MM.1S (cell line): ENCODE data around the gene CYP19A1.
"Not testable (repeated sequence)": the region's sequence is repeated elsewhere in the genome, so short reads cannot be mapped to it uniquely, and the experiment has no call there.

ENCODE experiments used
- DNase-seq: peaks from one replicate; pipeline ENCODE4 v3.0.0-alpha.2; 2015
- H2AFZ ChIP-seq: fragments of 300-600 bp; sonication (generic); 2 replicates; pipeline ENCODE4 v1.6.0; 2016; ENCODE audit warnings: antibody characterized with exemption, low read length
- H3F3A ChIP-seq: fragments of 300-600 bp; sonication (generic); 2 replicates; pipeline ENCODE4 v1.6.1; 2016; ENCODE audit warnings: mild to moderate bottlenecking, antibody characterized with exemption, low read length, moderate library complexity, mixed read lengths; ENCODE audit not compliant: insufficient read depth
- H3K27ac ChIP-seq: fragments of 300-600 bp; sonication (generic); 2 replicates; pipeline ENCODE4 v1.5.1; 2016; ENCODE audit warnings: mild to moderate bottlenecking, low read length
- H3K27me3 ChIP-seq: fragments of 300-600 bp; sonication (generic); replicated peaks from 2 replicates; pipeline ENCODE4 v1.6.0; 2016; ENCODE audit warnings: low read length; ENCODE audit not compliant: insufficient read depth
- H3K36me3 ChIP-seq: fragments of 300-600 bp; sonication (generic); replicated peaks from 2 replicates; pipeline ENCODE4 v1.6.1; 2016; ENCODE audit warnings: mild to moderate bottlenecking, low read length, mixed read lengths; ENCODE audit not compliant: insufficient read depth
- H3K4me1 ChIP-seq: fragments of 300-600 bp; sonication (generic); 2 replicates; pipeline ENCODE4 v1.6.1; 2016; ENCODE audit warnings: low read length, mixed read lengths
- H3K4me2 ChIP-seq: fragments of 300-600 bp; sonication (generic); 2 replicates; pipeline ENCODE4 v1.6.0; 2016; ENCODE audit warnings: low read depth, low read length
- H3K4me3 ChIP-seq: fragments of 300-600 bp; sonication (generic); 2 replicates; pipeline ENCODE4 v1.5.1; 2016; ENCODE audit warnings: low read length, mixed read lengths
- H3K79me2 ChIP-seq: fragments of 300-600 bp; sonication (generic); 2 replicates; pipeline ENCODE4 v1.6.1; 2016; ENCODE audit warnings: mixed run types, low read length, mixed read lengths
- H3K9ac ChIP-seq: fragments of 300-600 bp; sonication (generic); 2 replicates; pipeline ENCODE4 v1.6.1; 2016; ENCODE audit warnings: low read length, mixed read lengths
- H3K9me2 ChIP-seq: fragments of 300-600 bp; sonication (generic); replicated peaks from 2 replicates; pipeline ENCODE4 v1.6.1; 2016; ENCODE audit warnings: mild to moderate bottlenecking, low read length, mixed read lengths; ENCODE audit not compliant: insufficient read depth
- H3K9me3 ChIP-seq: fragments of 300-600 bp; sonication (generic); replicated peaks from 2 replicates; pipeline ENCODE4 v1.6.1; 2016; ENCODE audit warnings: mild to moderate bottlenecking, low read length, mixed read lengths; ENCODE audit not compliant: insufficient read depth
- H4K20me1 ChIP-seq: fragments of 300-600 bp; sonication (generic); 2 replicates; pipeline ENCODE4 v1.6.1; 2016; ENCODE audit warnings: mild to moderate bottlenecking, low read length, moderate library complexity, mixed read lengths; ENCODE audit not compliant: insufficient read depth
- CTCF ChIP-seq: fragments of 300-600 bp; sonication (generic); IDR thresholded peaks from 2 replicates; pipeline ENCODE4 v1.5.1; 2016; ENCODE audit warnings: antibody characterized with exemption, low read length, mixed read lengths
- EZH2 ChIP-seq: fragments of 300-600 bp; sonication (generic); optimal IDR thresholded peaks from 2 replicates; pipeline ENCODE3; 2017; ENCODE audit warnings: low read depth, mild to moderate bottlenecking, antibody characterized with exemption, low read length, mixed read lengths
- EZH2phosphoT487 ChIP-seq: fragments of 300-600 bp; sonication (generic); IDR thresholded peaks from 2 replicates; pipeline ENCODE4 v1.6.1; 2018; ENCODE audit warnings: antibody characterized with exemption, low read length

The CYP19A1 gene

DNA sequence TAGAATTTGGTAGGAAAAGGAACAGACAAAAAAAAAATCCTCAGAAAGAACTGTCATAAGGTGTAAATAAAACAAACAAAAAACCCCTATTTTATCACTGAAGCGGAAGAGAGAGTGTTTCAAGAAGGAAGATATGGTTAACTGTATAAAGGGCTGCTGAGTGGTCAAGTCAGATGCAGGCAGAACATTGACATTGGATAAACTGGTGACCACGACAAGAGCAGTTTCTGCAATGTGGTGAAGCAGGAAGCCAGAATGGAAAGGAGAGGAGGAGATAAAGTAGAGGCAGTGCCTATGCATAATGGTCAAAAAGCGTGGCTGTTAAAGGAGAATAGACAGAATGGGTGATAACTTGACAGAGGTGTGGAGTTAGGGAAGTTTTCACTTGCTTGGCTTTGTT is 75.3 kb downstream of the CYP19A1 start:
- Histone ChIP-seq H2AFZ (no peak overlapping the region), H3K4me1 (no peaks in the 10 kb centered on the region), H3K79me2 (no peaks in the 10 kb centered on the region), H3K4me2 (no peak overlapping the region), H3K27me3 (0 out of 2 replicates have a peak, but pooled peaks cover 5% of the 10 kb centered on the region), H3K4me3 (no peak overlapping the region), H3K9me2 (no peaks in the 10 kb centered on the region), H3K36me3 (no peaks in the 10 kb centered on the region), H3K9me3 (no peaks in the 10 kb centered on the region), H3K9ac (no peak overlapping the region), H4K20me1 (no peaks in the 10 kb centered on the region), H3K27ac (no peak overlapping the region), H3F3A (no peaks in the 10 kb centered on the region)
- no peak for DNase-seq
- no peak for TF ChIP-seq EZH2
- no peak for TF ChIP-seq EZH2phosphoT487
- no peak for TF ChIP-seq CTCF

DNA sequence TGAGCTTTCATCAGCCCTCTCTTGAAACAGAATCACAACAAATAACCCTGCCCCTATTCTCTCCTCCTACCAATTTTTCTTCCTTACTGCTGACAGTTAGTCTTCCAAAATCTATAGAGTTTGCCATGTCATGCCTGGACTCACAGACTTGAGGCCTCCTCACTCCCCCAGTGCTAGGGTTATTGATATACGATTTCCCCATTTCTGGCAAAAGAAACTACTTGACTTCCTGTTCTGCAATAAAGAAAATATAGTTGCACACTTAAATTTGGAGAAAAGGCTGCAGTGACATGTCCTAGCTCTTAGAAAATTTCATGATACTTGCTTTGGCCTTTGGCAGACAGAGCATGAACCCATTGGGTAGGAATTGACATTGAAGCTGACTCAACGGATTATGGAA is 75.9 kb downstream of the CYP19A1 start:
- Histone ChIP-seq H4K20me1 (no peaks in the 10 kb centered on the region), H3K36me3 (no peaks in the 10 kb centered on the region), H3F3A (no peaks in the 10 kb centered on the region), H3K27ac (no peak overlapping the region), H3K4me1 (no peaks in the 10 kb centered on the region), H3K9ac (no peak overlapping the region), H3K9me3 (no peaks in the 10 kb centered on the region), H3K9me2 (no peaks in the 10 kb centered on the region), H3K4me3 (no peak overlapping the region), H3K4me2 (no peak overlapping the region), H3K27me3 (0 out of 2 replicates have a peak, but pooled peaks cover 5% of the 10 kb centered on the region), H2AFZ (no peak overlapping the region), H3K79me2 (no peaks in the 10 kb centered on the region)
- DNase-seq: no peak
- TF ChIP-seq EZH2: no peak
- TF ChIP-seq EZH2phosphoT487: no peak
- no peak for TF ChIP-seq CTCF

DNA sequence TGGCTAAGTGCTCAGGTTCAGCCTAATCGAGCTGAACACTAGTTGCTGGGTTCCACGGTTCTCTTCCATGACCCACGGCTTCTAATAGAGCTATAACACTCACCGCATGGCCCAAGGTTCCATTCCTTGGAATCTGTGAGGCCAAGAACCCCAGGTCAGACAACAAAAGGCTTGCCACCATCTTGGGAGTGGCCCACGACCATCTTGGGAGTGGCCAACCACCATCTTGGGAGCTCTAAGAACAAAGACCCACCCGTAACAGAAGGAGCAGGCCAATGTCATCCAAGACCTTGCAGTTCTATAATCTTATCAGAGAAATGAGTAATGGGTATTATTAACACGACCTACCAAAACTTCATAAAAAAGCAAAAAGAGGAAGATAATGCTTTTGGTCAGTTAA is 77.3 kb downstream of the CYP19A1 start:
- H3K36me3 ChIP-seq, H3F3A ChIP-seq, H3K9ac ChIP-seq, H3K27me3 ChIP-seq, H3K4me2 ChIP-seq, H3K4me3 ChIP-seq, H3K9me2 ChIP-seq, H2AFZ ChIP-seq, DNase-seq, H3K79me2 ChIP-seq, H3K27ac ChIP-seq, H3K9me3 ChIP-seq, H4K20me1 ChIP-seq, H3K4me1 ChIP-seq: not testable (repeated sequence)

DNA sequence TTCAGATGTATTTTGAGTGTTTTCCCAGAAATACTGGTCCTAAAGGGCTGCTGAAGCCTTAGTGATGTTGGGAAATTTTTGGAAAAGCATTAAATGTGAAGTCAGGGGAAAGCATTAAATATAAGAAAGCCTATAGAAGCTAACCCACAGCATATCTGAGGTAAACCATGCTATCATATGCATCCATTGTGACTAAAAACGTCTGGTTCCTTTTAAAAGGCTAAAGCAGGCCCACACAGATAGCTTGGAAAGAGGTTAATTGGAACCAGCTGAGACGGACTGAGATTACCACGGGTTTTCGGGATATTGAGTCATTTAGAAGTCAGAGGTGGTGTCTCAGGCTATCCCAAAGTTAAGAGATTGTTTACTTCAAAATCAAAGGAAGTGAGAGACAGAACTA is 78.2 kb downstream of the CYP19A1 start:
- H2AFZ ChIP-seq: no peak overlapping the region
- H4K20me1 ChIP-seq: no peaks in the 10 kb centered on the region
- TF ChIP-seq CTCF: no peak
- TF ChIP-seq EZH2: no peak
- no peak for TF ChIP-seq EZH2phosphoT487
- no peaks in the 10 kb centered on the region for H3K9me3 ChIP-seq
- no peaks in the 10 kb centered on the region for H3K9me2 ChIP-seq
- no peak overlapping the region for H3K4me3 ChIP-seq
- no peak overlapping the region for H3K9ac ChIP-seq
- H3K4me2 ChIP-seq: no peak overlapping the region
- H3K4me1 ChIP-seq: no peaks in the 10 kb centered on the region
- no peaks in the 10 kb centered on the region for H3F3A ChIP-seq
- no peak for DNase-seq
- H3K27ac ChIP-seq: no peak overlapping the region
- no peaks in the 10 kb centered on the region for H3K36me3 ChIP-seq
- H3K79me2 ChIP-seq: no peaks in the 10 kb centered on the region
- H3K27me3 ChIP-seq: no peaks in the 10 kb centered on the region
